Measurements from ENCODE around the gene ADPRM. TPM values are rescaled to one million over a fixed set of nuclear protein-coding genes. Genes with fewer than 3 reads are reported as not detected.

The ADPRM gene
- total RNA-seq, 1 donor from 2014 or later = 20.2 TPM

GRCh38 chr17:10738521-10739258 lies 41.3 kb downstream of the ADPRM start:
- no peak for DNase-seq (ENCODE audit: low read depth)

- peak; percentile 22 for DNase-seq (ENCODE audit: low read depth)
Observed at GRCh38 chr17:10739386-10739785, 42.0 kb downstream of the ADPRM start.

GRCh38 chr17:10741416-10742135 lies 44.2 kb downstream of the ADPRM start:
- no peak for DNase-seq (ENCODE audit: low read depth)

GRCh38 chr17:10742431-10742830 lies 45.0 kb downstream of the ADPRM start:
- no peak for DNase-seq (ENCODE audit: low read depth)

GRCh38 chr17:10743316-10744009 lies 46.1 kb downstream of the ADPRM start:
- DNase-seq (ENCODE audit: low read depth) = peak; percentile 58

- no peak for DNase-seq (ENCODE audit: low read depth)
Observed at GRCh38 chr17:10744501-10745000, 47.2 kb downstream of the ADPRM start.

GRCh38 chr17:10745231-10745630 lies 47.8 kb downstream of the ADPRM start:
- DNase-seq (ENCODE audit: low read depth) = peak; percentile 50

- no peak for DNase-seq (ENCODE audit: low read depth)
Observed at GRCh38 chr17:10748531-10749181, 51.3 kb downstream of the ADPRM start.

GRCh38 chr17:10750210-10750609 lies 52.8 kb downstream of the ADPRM start:
- DNase-seq (ENCODE audit: low read depth) = no peak

- no peak for DNase-seq (ENCODE audit: low read depth)
Observed at GRCh38 chr17:10751563-10751962, 54.2 kb downstream of the ADPRM start.

GRCh38 chr17:10752696-10753095 lies 55.3 kb downstream of the ADPRM start:
- DNase-seq (ENCODE audit: low read depth) = no peak

GRCh38 chr17:10754109-10754508 lies 56.7 kb downstream of the ADPRM start:
- peak; percentile 31 for DNase-seq (ENCODE audit: low read depth)

GRCh38 chr17:10754861-10755591 lies 57.6 kb downstream of the ADPRM start:
- no peak for DNase-seq (ENCODE audit: low read depth)

- no peak for DNase-seq (ENCODE audit: low read depth)
Observed at GRCh38 chr17:10755592-10756127, 58.3 kb downstream of the ADPRM start.

- DNase-seq (ENCODE audit: low read depth) = no peak
Observed at GRCh38 chr17:10756185-10756584, 58.8 kb downstream of the ADPRM start.

GRCh38 chr17:10756619-10757018 lies 59.2 kb downstream of the ADPRM start:
- peak; percentile 61 for DNase-seq (ENCODE audit: low read depth)

GRCh38 chr17:10757067-10757466 lies 59.7 kb downstream of the ADPRM start:
- DNase-seq (ENCODE audit: low read depth) = peak; percentile 18

- DNase-seq (ENCODE audit: low read depth) = no peak
Observed at GRCh38 chr17:10757647-10758046, 60.3 kb downstream of the ADPRM start.

GRCh38 chr17:10758062-10758461 lies 60.7 kb downstream of the ADPRM start:
- DNase-seq (ENCODE audit: low read depth) = peak; percentile 16

All from myocyte (in vitro differentiated cells).